Liver (tissue), 9 donors: ENCODE measurements around the gene PARD3B. TPM values are rescaled to one million over a fixed set of nuclear protein-coding genes. Genes with fewer than 3 reads are reported as not detected.

Experiments used
- DNase-seq: peaks from one replicate; pipeline ENCODE4 v3.0.0-alpha.2; 2017; ENCODE audit warnings: low spot score
- H3K27ac ChIP-seq, 2 donors: one replicate each; pipeline ENCODE4 v1.7.0; 2013; ENCODE audit warnings: inconsistent platforms in 2 of 2, low read length in 2 of 2, control low read depth in 1 of 2, low read depth in 1 of 2, mild to moderate bottlenecking in 1 of 2
- H3K27me3 ChIP-seq, 4 donors: one replicate each; pipeline versions ENCODE4 v1.6.1 to v1.7.0; 2013; ENCODE audit warnings: low read length in 3 of 4, inconsistent platforms in 1 of 4, mild to moderate bottlenecking in 1 of 4, moderate library complexity in 1 of 4; ENCODE audit not compliant: control insufficient read depth in 4 of 4, insufficient read depth in 4 of 4
- H3K36me3 ChIP-seq, 4 donors: one replicate each; pipeline versions ENCODE4 v1.6.1 to v1.7.0; 2013; ENCODE audit warnings: low read length in 3 of 4, mild to moderate bottlenecking in 3 of 4, low read depth in 1 of 4, moderate library complexity in 1 of 4; ENCODE audit not compliant: control insufficient read depth in 4 of 4, insufficient read depth in 3 of 4
- H3K4me1 ChIP-seq, 4 donors: one replicate each; pipeline versions ENCODE4 v1.6.1 to v1.7.0; 2013; ENCODE audit warnings: low read length in 3 of 4, mild to moderate bottlenecking in 3 of 4, moderate library complexity in 1 of 4; ENCODE audit not compliant: control insufficient read depth in 4 of 4, insufficient read depth in 4 of 4
- H3K4me3 ChIP-seq, 3 donors: one replicate each; pipeline versions ENCODE4 v1.6.1 to v1.7.0; 2013; ENCODE audit warnings: low read length in 3 of 3, control low read depth in 1 of 3, low read depth in 1 of 3, mild to moderate bottlenecking in 1 of 3
- H3K9ac ChIP-seq, 2 donors: one replicate each; pipeline ENCODE4 v1.7.0; 2013; ENCODE audit warnings: low read length in 2 of 2, mild to moderate bottlenecking in 2 of 2, moderate library complexity in 2 of 2, control low read depth in 1 of 2, low read depth in 1 of 2
- H3K9me3 ChIP-seq, 4 donors: one replicate each; pipeline versions ENCODE4 v1.6.1 to v1.7.0; 2013; ENCODE audit warnings: low read length in 3 of 4; ENCODE audit not compliant: control insufficient read depth in 4 of 4
- ATF3 ChIP-seq: IDR thresholded peaks from 2 replicates; pipeline ENCODE4 v1.6.1; 2016; ENCODE audit warnings: antibody characterized with exemption
- CTCF ChIP-seq: fragments of 150-350 bp; IDR thresholded peaks from 2 replicates; pipeline ENCODE4 v1.5.1; 2017; ENCODE audit warnings: improper control_type of control experiment, low read depth, low read length; ENCODE audit not compliant: missing input control
- EGR1 ChIP-seq, 2 donors: IDR thresholded peaks; 2 replicates each; pipeline ENCODE4 v1.6.1; 2016 to 2018; ENCODE audit warnings: antibody characterized with exemption in 2 of 2, low read depth in 2 of 2
- FOXA1 ChIP-seq: IDR thresholded peaks from 2 replicates; pipeline ENCODE4 v1.6.1; 2016; ENCODE audit warnings: antibody characterized with exemption
- FOXA2 ChIP-seq: IDR thresholded peaks from 2 replicates; pipeline ENCODE4 v1.6.1; 2016; ENCODE audit warnings: antibody characterized with exemption
- GABPA ChIP-seq, 2 donors: IDR thresholded peaks in 1 of 2; conservative IDR thresholded peaks in 1 of 2; 2 replicates each; pipeline ENCODE4 v1.6.1; 2016; ENCODE audit warnings: antibody characterized with exemption in 2 of 2, mild to moderate bottlenecking in 1 of 2, moderate library complexity in 1 of 2
- HNF4A ChIP-seq, 2 donors: conservative IDR thresholded peaks; 2 replicates each; pipeline ENCODE4 v1.6.1; 2016; ENCODE audit warnings: antibody characterized with exemption in 2 of 2, mild to moderate bottlenecking in 2 of 2
- HNF4G ChIP-seq: IDR thresholded peaks from 2 replicates; pipeline ENCODE4 v1.6.1; 2016; ENCODE audit warnings: antibody characterized with exemption
- JUND ChIP-seq, 2 donors: IDR thresholded peaks; 2 replicates each; pipeline ENCODE4 v1.6.1; 2016; ENCODE audit warnings: antibody characterized with exemption in 2 of 2
- MAX ChIP-seq: IDR thresholded peaks from 2 replicates; pipeline ENCODE4 v1.6.1; 2016; ENCODE audit warnings: antibody characterized with exemption
- NR2F2 ChIP-seq: IDR thresholded peaks from 2 replicates; pipeline ENCODE4 v1.6.1; 2016; ENCODE audit warnings: antibody characterized with exemption
- RAD21 ChIP-seq, 2 donors: IDR thresholded peaks; 2 replicates each; pipeline ENCODE4 v1.6.1; 2016; ENCODE audit warnings: antibody characterized with exemption in 2 of 2, mild to moderate bottlenecking in 2 of 2
- REST ChIP-seq: IDR thresholded peaks from 2 replicates; pipeline ENCODE4 v1.6.1; 2016; ENCODE audit warnings: antibody characterized with exemption, mild to moderate bottlenecking
- RXRA ChIP-seq, 2 donors: IDR thresholded peaks; 2 replicates each; pipeline ENCODE4 v1.6.1; 2017 to 2018; ENCODE audit warnings: antibody characterized with exemption in 2 of 2, mild to moderate bottlenecking in 1 of 2
- SP1 ChIP-seq: IDR thresholded peaks from 2 replicates; pipeline ENCODE4 v1.6.1; 2018; ENCODE audit warnings: antibody characterized with exemption, mild to moderate bottlenecking
- TAF1 ChIP-seq: conservative IDR thresholded peaks from 2 replicates; pipeline ENCODE4 v1.6.1; 2016; ENCODE audit warnings: antibody characterized with exemption, mild to moderate bottlenecking
- YY1 ChIP-seq: IDR thresholded peaks from 2 replicates; pipeline ENCODE4 v1.6.1; 2016; ENCODE audit warnings: antibody characterized with exemption, mild to moderate bottlenecking
- WGBS: extraction: QIAGEN DNeasy Blood & Tissue Kit; methylation state at CpG from one replicate; pipeline ENCODE4 v1.1.7; 2013; 5-methylcytosine and 5-hydroxymethylcytosine counted together
- polyA plus RNA-seq, 2 donors: library from polyadenylated mRNA; stranded (reverse) in 1 of 2; unstranded in 1 of 2; fragments of 200-250 nt in 1 of 2; fragments of >200 nt in 1 of 2; fragmentation: Nextera tagmentation in 1 of 2; extraction: Ambion mirVana in 1 of 2; gene quantifications; one replicate each; pipeline versions ENCODE4 v1.2.1 to v1.2.3, GENCODE V29; 2013 to 2015
- total RNA-seq, 2 donors: library from RNA; depleted of rRNA; stranded (reverse); fragments of >200 nt; gene quantifications; one replicate each; pipeline ENCODE4 v1.2.3, GENCODE V29; 2014
- TF ChIP-seq, protein P1 (sequence below): IDR thresholded peaks from 2 replicates; pipeline ENCODE4 v1.6.1; 2016; ENCODE audit warnings: antibody characterized with exemption
- donor health status: healthy.
- donor health status: healthy.
- donor health status: healthy.
- donor health status: healthy.
- donor health status: healthy.

PARD3B gene
- total and polyA plus RNA-seq, 4 donors, result 1.1 to 10.3 (median 3.7) TPM

GRCh38 chr2:205180730-205181129, 635.5 kb downstream of the PARD3B start (continued):
- TF ChIP-seq CTCF, result no peak
- no peak for TF ChIP-seq FOXA1
- no peak for TF ChIP-seq EGR1 (IDR thresholded peaks at IDR 0.05; ENCODE audit: low read depth in 2 of 2)
- no peak for TF ChIP-seq MAX
- TF ChIP-seq TAF1, result no peak

- no peaks in the 10 kb centered on the region for H3K36me3 ChIP-seq
- H3K9me3 ChIP-seq, result no peaks in the 10 kb centered on the region
- H3K27ac ChIP-seq, result no peak overlapping the region
- WGBS, result 92% methylated on average over 6 of the region's 6 CpGs
- TF ChIP-seq GABPA (IDR thresholded peaks at IDR 0.05 in 1 of 2, conservative IDR thresholded peaks at IDR 0.05 in 1 of 2), result no peak
- no peak for TF ChIP-seq SP1
- TF ChIP-seq TAF1, result no peak
- TF ChIP-seq CTCF, result no peak
- TF ChIP-seq NR2F2, result no peak
- no peak for TF ChIP-seq ATF3
- TF ChIP-seq JUND (IDR thresholded peaks at IDR 0.05), result no peak
- TF ChIP-seq REST, result no peak
- no peak for TF ChIP-seq EGR1 (IDR thresholded peaks at IDR 0.05; ENCODE audit: low read depth in 2 of 2)
- TF ChIP-seq RXRA (IDR thresholded peaks at IDR 0.05), result no peak
- TF ChIP-seq HNF4G, result no peak
- TF ChIP-seq HNF4A (conservative IDR thresholded peaks at IDR 0.05), result no peak
- no peak for TF ChIP-seq FOXA2
- TF ChIP-seq RAD21 (IDR thresholded peaks at IDR 0.05), result no peak
- TF ChIP-seq FOXA1, result no peak
- TF ChIP-seq, protein P1, sequence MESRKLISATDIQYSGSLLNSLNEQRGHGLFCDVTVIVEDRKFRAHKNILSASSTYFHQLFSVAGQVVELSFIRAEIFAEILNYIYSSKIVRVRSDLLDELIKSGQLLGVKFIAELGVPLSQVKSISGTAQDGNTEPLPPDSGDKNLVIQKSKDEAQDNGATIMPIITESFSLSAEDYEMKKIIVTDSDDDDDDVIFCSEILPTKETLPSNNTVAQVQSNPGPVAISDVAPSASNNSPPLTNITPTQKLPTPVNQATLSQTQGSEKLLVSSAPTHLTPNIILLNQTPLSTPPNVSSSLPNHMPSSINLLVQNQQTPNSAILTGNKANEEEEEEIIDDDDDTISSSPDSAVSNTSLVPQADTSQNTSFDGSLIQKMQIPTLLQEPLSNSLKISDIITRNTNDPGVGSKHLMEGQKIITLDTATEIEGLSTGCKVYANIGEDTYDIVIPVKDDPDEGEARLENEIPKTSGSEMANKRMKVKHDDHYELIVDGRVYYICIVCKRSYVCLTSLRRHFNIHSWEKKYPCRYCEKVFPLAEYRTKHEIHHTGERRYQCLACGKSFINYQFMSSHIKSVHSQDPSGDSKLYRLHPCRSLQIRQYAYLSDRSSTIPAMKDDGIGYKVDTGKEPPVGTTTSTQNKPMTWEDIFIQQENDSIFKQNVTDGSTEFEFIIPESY, result no peak
- TF ChIP-seq MAX, result no peak
- no peak for TF ChIP-seq YY1
- H3K4me1 ChIP-seq, result no peaks in the 10 kb centered on the region
- DNase-seq, result no peak
- no peak overlapping the region for H3K9ac ChIP-seq
- H3K4me3 ChIP-seq, result no peak overlapping the region
- H3K27me3 ChIP-seq, result no peaks in the 10 kb centered on the region
Measured at GRCh38 chr2:205187731-205188130, 642.5 kb downstream of the PARD3B start.
